Gastroesophageal sphincter (tissue), 3 donors: ENCODE results near the gene GJE1.

ENCODE experiments used
- CTCF ChIP-seq, 4 experiments: fragments of 200-600 bp in 2 of 4; fragments of 450-650 bp in 2 of 4; sonication (generic) in 1 of 4; IDR thresholded peaks; one replicate each; pipeline ENCODE4 v1.5.1; 2017 to 2019; ENCODE audit warnings: antibody characterized with exemption in 4 of 4, mild to moderate bottlenecking in 2 of 4, moderate library complexity in 2 of 4
- EP300 ChIP-seq: sonication (generic); formaldehyde crosslinking; IDR thresholded peaks from one replicate; pipeline ENCODE4 v1.6.1; 2017; ENCODE audit warnings: antibody characterized with exemption, mild to moderate bottlenecking
- POLR2A ChIP-seq, 2 donors: fragments of 450-650 bp; IDR thresholded peaks; one replicate each; pipeline ENCODE4 v1.6.1; 2017; ENCODE audit warnings: antibody characterized with exemption in 2 of 2, mild to moderate bottlenecking in 2 of 2, moderate library complexity in 1 of 2
- POLR2AphosphoS5 ChIP-seq: sonication (generic); formaldehyde crosslinking; IDR thresholded peaks from one replicate; pipeline ENCODE4 v1.6.1; 2017; ENCODE audit warnings: antibody characterized with exemption

DNA sequence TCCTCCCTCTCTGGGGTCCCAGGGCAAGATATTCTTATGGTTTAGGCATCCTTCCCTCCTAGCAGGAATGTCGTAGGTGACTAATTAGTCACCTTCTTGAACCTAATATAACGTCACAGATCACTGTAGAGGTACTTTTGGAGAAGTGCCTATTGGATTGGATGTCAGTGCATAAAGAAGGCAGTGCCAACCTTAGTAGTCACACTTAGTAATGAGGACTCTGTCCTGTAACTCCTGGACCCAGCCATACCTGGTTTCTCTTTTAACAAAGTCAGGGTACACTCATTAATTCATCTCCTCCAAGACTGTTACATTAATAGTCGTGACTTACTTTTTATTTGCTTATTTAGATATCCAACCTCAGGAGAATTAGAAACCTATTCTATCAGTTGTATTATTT is 34.3 kb downstream of the GJE1 start:
- no peak for TF ChIP-seq POLR2AphosphoS5
- no peak for TF ChIP-seq CTCF (IDR thresholded peaks at IDR 0.05)
- no peak for TF ChIP-seq POLR2A (IDR thresholded peaks at IDR 0.05)
- TF ChIP-seq EP300: no peak
